Measurements from ENCODE around the gene AMZ2.
"Not testable (repeated sequence)": the region's sequence is repeated elsewhere in the genome, so short reads cannot be mapped to it uniquely, and the experiment has no call there.

- not testable (repeated sequence) for TF ChIP-seq POLR2A, CTCF, EP300 (IDR thresholded peaks at IDR 0.05)
Observed at GRCh38 chr17:68259648-68259951, 11.8 kb downstream of the AMZ2 start.

Data from suprapubic skin (tissue), 3 donors.